Osteoblast (primary cell): ENCODE data around the gene PCDH17. TPM values are rescaled to one million over a fixed set of nuclear protein-coding genes. Genes with fewer than 3 reads are reported as not detected.

ENCODE experiments used
- DNase-seq: peaks from one replicate; pipeline ENCODE4 v3.0.0; 2011; ENCODE audit warnings: low spot score, mixed read lengths; ENCODE audit not compliant: insufficient read length; ENCODE audit errors: missing footprints
- H2AFZ ChIP-seq: 2 replicates; pipeline ENCODE4 v1.6.0; 2011; ENCODE audit warnings: mild to moderate bottlenecking, low read length
- H3K27ac ChIP-seq: 2 replicates; pipeline ENCODE4 v1.5.1; 2011; ENCODE audit warnings: mild to moderate bottlenecking, low read depth, low read length, moderate library complexity
- H3K27me3 ChIP-seq: 2 replicates; pipeline ENCODE4 v1.6.0; 2012; ENCODE audit warnings: mild to moderate bottlenecking, control low read depth, inconsistent platforms, low read length, moderate library complexity; ENCODE audit not compliant: insufficient read depth
- H3K36me3 ChIP-seq: 2 replicates; pipeline ENCODE4 v1.5.1; 2011; ENCODE audit warnings: mild to moderate bottlenecking, low read length, control low read depth, moderate library complexity; ENCODE audit not compliant: insufficient read depth
- H3K4me1 ChIP-seq: 2 replicates; pipeline ENCODE4 v1.5.1; 2011; ENCODE audit warnings: mild to moderate bottlenecking, low read length, control low read depth, moderate library complexity; ENCODE audit not compliant: insufficient read depth
- H3K4me2 ChIP-seq: 2 replicates; pipeline ENCODE4 v1.6.0; 2011; ENCODE audit warnings: mild to moderate bottlenecking, low read length; ENCODE audit not compliant: insufficient read depth
- H3K4me3 ChIP-seq: fragments of 200-600 bp; sonication (generic); 3 replicates; pipeline ENCODE4 v1.5.1; 2012; ENCODE audit warnings: mild to moderate bottlenecking, low read length, inconsistent platforms; ENCODE audit not compliant: insufficient read depth
- H3K79me2 ChIP-seq: 2 replicates; pipeline ENCODE4 v1.6.0; 2012; ENCODE audit warnings: mild to moderate bottlenecking, low read length, control low read depth, inconsistent platforms; ENCODE audit not compliant: insufficient read depth
- H3K9me3 ChIP-seq: 2 replicates; pipeline ENCODE4 v1.5.1; 2011; ENCODE audit warnings: low read depth, low read length, control low read depth
- H4K20me1 ChIP-seq: 2 replicates; pipeline ENCODE4 v1.6.0; 2012; ENCODE audit warnings: mild to moderate bottlenecking, low read length, control low read depth; ENCODE audit not compliant: insufficient read depth
- CTCF ChIP-seq: IDR thresholded peaks from 2 replicates; pipeline ENCODE4 v1.5.1; 2011; ENCODE audit warnings: mild to moderate bottlenecking, low read depth, low read length, moderate library complexity; ENCODE audit errors: extremely low read depth
- total RNA-seq: library from RNA; depleted of rRNA; stranded (reverse); fragments of >200 nt; gene quantifications from 2 replicates; pipeline ENCODE4 v1.2.3, GENCODE V29; 2012

PCDH17 gene
- total RNA-seq, 1 donor: under 0.01 TPM

- no peaks in the 10 kb centered on the region for H3K79me2 ChIP-seq
- H3K4me1 ChIP-seq: no peaks in the 10 kb centered on the region
- no peak for TF ChIP-seq CTCF
- H3K9me3 ChIP-seq: no peaks in the 10 kb centered on the region
- H2AFZ ChIP-seq: no peak overlapping the region
- no peak overlapping the region for H3K4me3 ChIP-seq
- DNase-seq: no peak
- H4K20me1 ChIP-seq: no peaks in the 10 kb centered on the region
- no peak overlapping the region for H3K27ac ChIP-seq
- no peaks in the 10 kb centered on the region for H3K36me3 ChIP-seq
- H3K27me3 ChIP-seq: no peaks in the 10 kb centered on the region
- H3K4me2 ChIP-seq: no peak overlapping the region
These were observed 19.6 kb upstream of the PCDH17 start for GRCh38 chr13:57611969-57612368.

DNA sequence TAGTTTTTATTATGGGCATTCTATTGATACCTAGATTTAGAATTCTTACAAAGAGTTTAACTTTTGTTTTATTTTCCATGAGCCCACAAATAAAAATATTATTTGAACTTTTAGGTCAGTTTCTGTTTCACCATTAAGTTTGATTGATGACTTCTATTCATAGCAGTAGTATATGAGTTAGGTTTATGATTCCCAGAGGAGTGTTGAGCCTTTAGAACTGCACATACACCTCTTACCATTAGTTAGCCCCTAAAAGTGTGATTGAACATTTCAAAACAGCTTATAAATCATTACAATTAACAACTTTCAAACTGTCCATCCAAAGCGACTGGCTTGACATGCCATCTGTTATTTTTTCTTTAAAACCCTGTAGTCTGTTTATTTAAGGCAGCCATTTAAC lies 19.0 kb upstream of the PCDH17 start:
- Histone ChIP-seq H3K4me1 (no peaks in the 10 kb centered on the region), H3K27me3 (no peaks in the 10 kb centered on the region), H3K79me2 (no peaks in the 10 kb centered on the region), H3K9me3 (no peaks in the 10 kb centered on the region), H4K20me1 (no peaks in the 10 kb centered on the region), H3K4me2 (no peak overlapping the region), H3K4me3 (no peak overlapping the region), H3K36me3 (no peaks in the 10 kb centered on the region), H3K27ac (no peak overlapping the region), H2AFZ (no peak overlapping the region)
- no peak for TF ChIP-seq CTCF
- peak; percentile 13 for DNase-seq

DNA sequence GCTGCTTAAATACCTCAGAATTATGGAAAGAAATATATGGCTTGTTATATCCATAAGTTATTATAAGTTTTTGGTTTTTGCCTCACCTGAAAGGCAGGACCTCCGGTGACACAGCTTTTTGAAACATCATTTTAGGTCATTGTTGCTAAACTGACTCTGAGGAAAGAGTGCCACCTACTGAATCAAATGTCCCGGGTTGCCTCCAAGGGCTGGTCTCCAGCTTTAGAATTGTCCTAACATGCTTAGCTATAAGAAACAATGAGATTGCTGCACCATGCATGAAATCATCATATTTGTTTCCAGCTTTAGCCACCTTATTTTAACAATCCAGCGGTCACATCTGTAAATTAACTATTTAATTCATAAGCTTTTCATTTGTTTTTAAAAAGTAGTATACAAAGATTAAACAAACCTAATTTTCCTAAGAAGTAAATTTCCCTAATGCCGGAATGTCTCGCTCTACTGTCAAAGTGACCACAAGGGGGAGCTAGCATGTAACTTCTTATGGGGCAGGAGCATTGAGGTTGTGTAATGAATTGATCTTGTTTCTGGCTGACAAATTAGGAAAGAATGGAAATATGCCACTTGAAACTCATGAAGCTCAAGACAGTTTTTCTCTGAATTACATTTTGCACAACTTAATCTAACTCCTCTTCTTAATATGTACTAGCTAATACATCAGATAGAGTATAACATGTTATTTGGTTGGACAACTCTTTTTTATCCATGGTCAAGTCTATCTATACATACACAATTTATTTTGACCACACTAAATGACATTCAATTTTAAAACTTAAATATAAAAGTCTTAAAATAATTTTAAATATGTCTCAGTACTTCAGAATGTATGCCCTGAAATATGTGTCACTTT lies 6.7 kb upstream of the PCDH17 start:
- TF ChIP-seq CTCF: peak; percentile 84
- no peak overlapping the region for H3K4me2 ChIP-seq
- H3K4me3 ChIP-seq: no peak overlapping the region
- no peaks in the 10 kb centered on the region for H3K9me3 ChIP-seq
- peak; percentile 75 for DNase-seq
- H3K79me2 ChIP-seq: no peaks in the 10 kb centered on the region
- peaks cover 6% of the 10 kb centered on the region for H3K4me1 ChIP-seq
- no peak overlapping the region for H2AFZ ChIP-seq
- peaks cover 9% of the 10 kb centered on the region for H3K27me3 ChIP-seq
- H3K27ac ChIP-seq: no peak overlapping the region
- H3K36me3 ChIP-seq: no peaks in the 10 kb centered on the region
- H4K20me1 ChIP-seq: no peaks in the 10 kb centered on the region

- peak; percentile 65 for DNase-seq
- Histone ChIP-seq H3K27me3 (peaks cover 37% of the 10 kb centered on the region), H3K36me3 (no peaks in the 10 kb centered on the region), H3K27ac (no peak overlapping the region), H3K4me1 (peaks cover 21% of the 10 kb centered on the region), H2AFZ (no peak overlapping the region), H3K4me2 (no peak overlapping the region), H4K20me1 (no peaks in the 10 kb centered on the region), H3K4me3 (no peak overlapping the region), H3K79me2 (no peaks in the 10 kb centered on the region), H3K9me3 (peaks cover 1% of the 10 kb centered on the region)
- TF ChIP-seq CTCF: peak; percentile 63
These were observed 3.9 kb upstream of the PCDH17 start for GRCh38 chr13:57627663-57628062.
